Adrenal gland (tissue), 5 donors: ENCODE results near the gene UTF1.

ENCODE experiments used
- POLR2A ChIP-seq, 2 donors: fragments of 450-650 bp; IDR thresholded peaks; one replicate each; pipeline ENCODE4 v1.6.1; 2017; ENCODE audit warnings: antibody characterized with exemption in 2 of 2, mild to moderate bottlenecking in 2 of 2, moderate library complexity in 1 of 2
- TF ChIP-seq, protein P1 (sequence below), 6 experiments: fragments of 450-650 bp in 4 of 6; fragments of 200-600 bp in 2 of 6; sonication (generic) in 1 of 6; IDR thresholded peaks; 1 replicate in 5 of 6; 2 replicates in 1 of 6; pipeline versions ENCODE4 v1.5.1 to v1.8.0; 2016 to 2021; ENCODE audit warnings: antibody characterized with exemption in 6 of 6, mild to moderate bottlenecking in 2 of 6, moderate library complexity in 1 of 6
- donor health status: DM: no; HTN: no; CAD: no.

- TF ChIP-seq POLR2A (IDR thresholded peaks at IDR 0.05): no peak
- TF ChIP-seq, protein P1, sequence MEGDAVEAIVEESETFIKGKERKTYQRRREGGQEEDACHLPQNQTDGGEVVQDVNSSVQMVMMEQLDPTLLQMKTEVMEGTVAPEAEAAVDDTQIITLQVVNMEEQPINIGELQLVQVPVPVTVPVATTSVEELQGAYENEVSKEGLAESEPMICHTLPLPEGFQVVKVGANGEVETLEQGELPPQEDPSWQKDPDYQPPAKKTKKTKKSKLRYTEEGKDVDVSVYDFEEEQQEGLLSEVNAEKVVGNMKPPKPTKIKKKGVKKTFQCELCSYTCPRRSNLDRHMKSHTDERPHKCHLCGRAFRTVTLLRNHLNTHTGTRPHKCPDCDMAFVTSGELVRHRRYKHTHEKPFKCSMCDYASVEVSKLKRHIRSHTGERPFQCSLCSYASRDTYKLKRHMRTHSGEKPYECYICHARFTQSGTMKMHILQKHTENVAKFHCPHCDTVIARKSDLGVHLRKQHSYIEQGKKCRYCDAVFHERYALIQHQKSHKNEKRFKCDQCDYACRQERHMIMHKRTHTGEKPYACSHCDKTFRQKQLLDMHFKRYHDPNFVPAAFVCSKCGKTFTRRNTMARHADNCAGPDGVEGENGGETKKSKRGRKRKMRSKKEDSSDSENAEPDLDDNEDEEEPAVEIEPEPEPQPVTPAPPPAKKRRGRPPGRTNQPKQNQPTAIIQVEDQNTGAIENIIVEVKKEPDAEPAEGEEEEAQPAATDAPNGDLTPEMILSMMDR (IDR thresholded peaks at IDR 0.05): no peak
Observed at GRCh38 chr10:133201948-133202725, 27.9 kb upstream of the UTF1 start.
